Sigmoid colon (tissue), 4 donors: ENCODE results near the gene NAA16.

Source experiments
- EP300 ChIP-seq, 4 donors: sonication (generic); formaldehyde crosslinking; IDR thresholded peaks; one replicate each; pipeline ENCODE4 v1.6.1; 2017; ENCODE audit warnings: antibody characterized with exemption in 4 of 4
- POLR2AphosphoS5 ChIP-seq, 4 donors: sonication (generic); formaldehyde crosslinking; IDR thresholded peaks; one replicate each; pipeline ENCODE4 v1.6.1; 2017; ENCODE audit warnings: antibody characterized with exemption in 4 of 4
- TF ChIP-seq, protein P1 (sequence below), 4 experiments: fragments of 450-650 bp in 3 of 4; fragments of 200-600 bp in 1 of 4; IDR thresholded peaks; one replicate each; pipeline ENCODE4 v1.5.1; 2016 to 2019; ENCODE audit warnings: antibody characterized with exemption in 4 of 4, mild to moderate bottlenecking in 3 of 4, moderate library complexity in 2 of 4

DNA sequence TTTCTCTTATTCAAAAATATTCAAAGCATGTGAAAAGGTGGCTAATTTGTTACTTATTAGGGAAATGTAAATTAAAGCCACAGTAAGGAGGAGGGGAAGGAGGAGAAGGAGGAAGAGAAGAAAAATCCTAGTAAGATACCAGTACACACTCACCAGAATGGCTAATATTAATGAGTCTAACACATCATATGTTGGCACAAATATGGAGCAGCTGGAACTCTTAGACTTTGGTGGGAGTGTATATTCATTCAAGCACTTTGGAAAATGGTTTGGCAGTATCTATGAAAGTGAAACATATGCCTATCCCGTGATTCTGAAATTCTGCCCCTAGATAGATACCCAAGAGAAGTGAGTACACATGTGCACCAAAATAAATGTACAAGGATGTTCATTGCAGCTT lies 108.1 kb downstream of the NAA16 start:
- TF ChIP-seq EP300 (IDR thresholded peaks at IDR 0.05), result no peak
- TF ChIP-seq, protein P1, sequence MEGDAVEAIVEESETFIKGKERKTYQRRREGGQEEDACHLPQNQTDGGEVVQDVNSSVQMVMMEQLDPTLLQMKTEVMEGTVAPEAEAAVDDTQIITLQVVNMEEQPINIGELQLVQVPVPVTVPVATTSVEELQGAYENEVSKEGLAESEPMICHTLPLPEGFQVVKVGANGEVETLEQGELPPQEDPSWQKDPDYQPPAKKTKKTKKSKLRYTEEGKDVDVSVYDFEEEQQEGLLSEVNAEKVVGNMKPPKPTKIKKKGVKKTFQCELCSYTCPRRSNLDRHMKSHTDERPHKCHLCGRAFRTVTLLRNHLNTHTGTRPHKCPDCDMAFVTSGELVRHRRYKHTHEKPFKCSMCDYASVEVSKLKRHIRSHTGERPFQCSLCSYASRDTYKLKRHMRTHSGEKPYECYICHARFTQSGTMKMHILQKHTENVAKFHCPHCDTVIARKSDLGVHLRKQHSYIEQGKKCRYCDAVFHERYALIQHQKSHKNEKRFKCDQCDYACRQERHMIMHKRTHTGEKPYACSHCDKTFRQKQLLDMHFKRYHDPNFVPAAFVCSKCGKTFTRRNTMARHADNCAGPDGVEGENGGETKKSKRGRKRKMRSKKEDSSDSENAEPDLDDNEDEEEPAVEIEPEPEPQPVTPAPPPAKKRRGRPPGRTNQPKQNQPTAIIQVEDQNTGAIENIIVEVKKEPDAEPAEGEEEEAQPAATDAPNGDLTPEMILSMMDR (IDR thresholded peaks at IDR 0.05), result no peak
- TF ChIP-seq POLR2AphosphoS5 (IDR thresholded peaks at IDR 0.05), result no peak
